Measurements from ENCODE around the gene PLA2R1.

PLA2R1 gene

GRCh38 chr2:159882130-159882745, 180.2 kb downstream of the PLA2R1 start:
- TF ChIP-seq JUND (IDR thresholded peaks at IDR 0.05; ENCODE audit: low read depth) = no peak
- no peak for DNase-seq (ENCODE audit: low read depth in 1 of 2, low spot score in 1 of 2)
- in situ Hi-C loops (cut with HindIII; ENCODE audit: low pct_unique_long_range_greater_than_20kb, low sequenced_read_pairs) = no loop called here

Measured in T47D (cell line).